A204.1 (cell line): ENCODE data around the gene FBXO28.
"Not testable (repeated sequence)": the region's sequence is repeated elsewhere in the genome, so short reads cannot be mapped to it uniquely, and the experiment has no call there.

ENCODE experiments used
- FAIRE-seq: peaks from 2 replicates; lab custom pipeline; 2012; peaks lifted over from hg19 to GRCh38; lab: Jason Lieb, UNC

Gene FBXO28

GRCh38 chr1:224113918-224114786 lies at the start of gene FBXO28:
FBXO28 (plus strand) TSS chr1:224114111; CDS start chr1:224114130, 19 bp downstream.
- FAIRE-seq: peak; percentile 72

DNA sequence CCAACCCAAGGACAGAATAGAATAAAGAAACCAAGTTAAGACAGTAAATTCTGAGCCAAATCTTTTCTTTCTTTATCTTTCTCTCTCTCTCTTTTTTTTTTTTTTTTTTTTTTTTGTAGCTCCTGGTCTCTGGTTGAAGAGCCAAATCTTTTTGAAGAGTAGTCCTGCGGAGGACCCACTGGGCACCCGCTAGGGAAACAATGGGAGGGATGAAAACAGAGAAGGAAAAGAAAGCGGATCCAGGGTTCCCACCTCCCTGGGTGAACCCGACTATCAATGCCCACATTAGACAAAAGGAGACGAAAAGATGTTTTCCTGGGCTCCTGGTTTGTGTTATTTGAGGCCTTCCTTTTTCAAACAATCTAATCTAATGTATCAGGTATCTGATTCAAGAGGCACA lies 49.8 kb upstream of the FBXO28 start:
- no peak for FAIRE-seq

DNA sequence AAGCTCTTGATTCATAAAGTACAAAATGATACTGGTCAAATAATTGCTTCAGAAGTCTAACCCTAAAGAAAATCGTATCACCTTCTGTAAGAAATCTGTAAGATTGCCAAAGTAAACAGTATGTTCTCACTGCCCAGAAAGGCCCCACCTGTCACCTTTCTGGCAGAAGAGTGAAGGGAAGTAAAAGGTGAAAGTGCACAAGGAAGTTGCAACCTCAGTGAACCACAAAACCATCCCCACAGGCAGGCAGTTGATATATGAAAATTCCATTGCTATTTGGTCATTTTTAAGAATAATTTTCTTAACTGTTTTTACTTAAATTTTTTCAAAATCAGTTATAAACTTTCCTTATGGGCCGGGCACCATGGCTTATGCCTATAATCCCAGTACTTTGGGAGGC lies 48.5 kb upstream of the FBXO28 start:
- FAIRE-seq: no peak

GRCh38 chr1:224067207-224067606 lies 46.7 kb upstream of the FBXO28 start:
- FAIRE-seq: no peak

DNA sequence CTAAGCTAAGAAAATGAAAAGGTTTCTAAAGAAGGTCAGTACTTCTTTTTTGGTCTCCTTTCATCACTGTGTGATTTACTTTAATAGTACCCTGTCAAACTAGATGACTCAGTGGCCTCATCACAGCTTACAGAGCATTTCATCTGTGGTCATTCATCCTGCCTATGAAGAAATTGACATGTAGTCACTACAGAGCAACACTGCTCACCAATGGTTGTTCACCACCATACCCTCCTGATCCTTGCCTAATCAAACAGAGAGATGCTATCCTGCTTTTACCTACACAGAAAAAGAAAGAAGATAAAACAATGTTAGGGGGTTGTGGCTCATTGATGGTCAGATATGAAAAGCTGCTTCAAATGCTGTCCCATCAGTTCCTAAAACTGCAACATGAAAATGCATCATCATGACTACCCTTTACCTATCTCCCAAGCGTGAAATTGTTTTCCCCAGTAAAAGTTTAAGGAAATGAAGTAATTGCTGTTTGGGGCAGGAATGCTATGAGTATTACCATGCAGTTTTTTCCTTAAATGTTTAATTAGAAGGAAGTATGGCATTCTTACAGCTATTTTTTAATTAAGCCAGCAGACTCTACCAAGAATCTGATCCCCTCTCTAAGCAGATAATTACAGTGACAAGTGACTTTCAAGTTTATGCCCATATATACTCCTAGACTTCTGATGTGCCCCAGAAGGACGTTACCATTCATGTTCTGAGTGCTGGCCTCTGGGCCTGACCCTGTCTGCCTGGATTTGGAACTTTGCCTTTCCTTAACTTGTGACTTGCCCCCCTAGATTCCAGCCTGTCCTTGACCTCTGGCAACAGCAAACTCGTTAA lies 46.1 kb upstream of the FBXO28 start:
- no peak for FAIRE-seq

DNA sequence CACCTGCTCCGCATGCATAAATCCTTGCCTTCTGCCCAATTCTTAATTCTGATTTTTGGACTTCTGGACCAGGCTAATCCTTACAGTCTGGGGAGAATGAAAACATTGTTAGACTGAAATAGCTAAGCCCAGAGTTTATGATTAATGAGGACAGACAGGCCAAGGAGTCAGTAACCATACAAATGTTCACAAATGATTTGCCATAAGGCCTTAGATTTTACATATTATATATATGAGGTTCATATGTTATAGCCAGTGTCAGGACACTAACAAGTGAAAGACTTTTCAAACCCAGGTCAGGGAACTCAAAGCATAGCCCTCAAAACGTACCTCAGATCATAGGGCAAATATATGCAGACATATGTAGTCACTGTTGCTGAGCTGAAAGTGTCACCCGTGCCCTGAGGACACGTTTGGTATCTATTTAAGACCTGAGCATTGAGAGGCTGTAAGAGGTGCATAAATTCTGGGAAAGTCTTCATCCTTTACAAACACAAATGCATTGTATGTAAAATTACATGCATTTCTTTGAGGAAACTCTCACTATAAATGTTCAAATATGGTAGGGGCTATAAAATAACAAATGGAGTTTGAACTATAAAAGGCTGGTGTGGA lies 45.3 kb upstream of the FBXO28 start:
- no peak for FAIRE-seq

- FAIRE-seq: no peak
These were observed 44.8 kb upstream of the FBXO28 start for GRCh38 chr1:224069138-224069537.

- no peak for FAIRE-seq
These were observed 43.4 kb upstream of the FBXO28 start for GRCh38 chr1:224070521-224070920.

DNA sequence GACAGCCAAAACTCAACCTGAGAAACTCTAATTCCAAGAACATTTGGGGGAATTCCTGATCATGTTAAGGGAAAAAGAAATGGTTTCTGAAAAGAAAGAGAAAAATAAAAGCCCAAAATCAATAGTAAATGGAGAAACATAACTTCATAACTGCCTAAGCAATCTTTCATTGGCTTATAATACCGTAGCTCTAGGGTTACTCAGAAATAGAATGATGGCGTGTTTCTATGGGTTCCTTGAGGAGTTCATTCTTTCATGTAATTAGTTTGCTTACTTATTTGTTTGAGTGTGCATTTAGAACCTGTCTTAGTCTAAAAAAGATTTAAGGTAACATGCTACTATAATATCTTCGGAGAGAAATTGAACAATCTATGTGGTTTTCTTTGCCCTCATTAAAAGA lies 37.5 kb upstream of the FBXO28 start:
- no peak for FAIRE-seq

GRCh38 chr1:224079644-224080043 lies 34.3 kb upstream of the FBXO28 start:
- not testable (repeated sequence) for FAIRE-seq

DNA sequence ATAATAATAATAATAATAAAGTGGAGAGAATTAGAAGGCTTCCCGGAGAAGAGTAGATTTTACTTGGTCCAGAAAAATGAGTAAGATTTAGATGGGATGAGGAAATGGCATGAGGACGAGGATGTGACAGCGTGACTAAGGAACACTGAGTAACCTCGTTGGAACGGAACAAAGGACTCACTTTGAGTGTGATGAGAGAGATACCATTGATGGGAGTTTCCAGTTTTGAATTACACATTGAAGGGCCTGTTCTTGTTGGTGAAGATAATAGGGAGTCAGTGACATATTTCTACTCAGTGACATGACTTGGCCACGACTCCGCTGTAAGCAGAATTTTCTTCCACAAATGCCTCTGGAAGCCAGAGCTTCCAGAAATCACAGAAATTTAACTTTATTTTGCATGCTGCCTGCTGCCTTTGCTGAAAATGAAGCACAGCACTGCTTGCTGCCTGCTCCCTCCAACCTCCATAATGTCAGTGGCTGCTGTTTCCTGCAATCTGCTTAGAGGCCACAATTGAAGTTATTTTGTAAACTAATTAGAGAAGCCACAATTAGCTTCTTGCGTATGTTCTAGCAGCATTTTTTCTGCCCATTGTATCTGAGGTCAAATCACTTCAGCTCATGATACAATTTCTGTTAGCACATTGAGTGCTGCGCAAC lies 33.7 kb upstream of the FBXO28 start:
- no peak for FAIRE-seq

GRCh38 chr1:224081604-224082003 lies 32.3 kb upstream of the FBXO28 start:
- FAIRE-seq: no peak

DNA sequence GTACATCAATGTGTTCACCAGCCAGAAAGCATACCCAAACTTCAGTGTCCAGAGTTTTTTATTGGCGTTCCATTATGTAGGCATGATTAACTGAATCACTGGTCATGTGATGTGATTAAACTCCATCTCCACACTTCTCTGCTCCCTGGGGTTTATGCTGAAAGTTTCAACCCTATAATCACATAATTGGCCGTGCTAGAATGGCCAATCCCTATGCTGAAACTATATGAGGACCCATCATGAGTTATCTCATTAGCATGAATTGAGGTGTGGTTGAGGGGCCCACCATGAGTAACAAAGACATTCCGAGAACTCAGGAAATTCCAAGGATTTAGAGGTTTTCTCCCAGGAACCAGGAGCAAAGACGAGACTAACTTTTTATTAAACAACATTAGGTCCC lies 31.8 kb upstream of the FBXO28 start:
- no peak for FAIRE-seq

DNA sequence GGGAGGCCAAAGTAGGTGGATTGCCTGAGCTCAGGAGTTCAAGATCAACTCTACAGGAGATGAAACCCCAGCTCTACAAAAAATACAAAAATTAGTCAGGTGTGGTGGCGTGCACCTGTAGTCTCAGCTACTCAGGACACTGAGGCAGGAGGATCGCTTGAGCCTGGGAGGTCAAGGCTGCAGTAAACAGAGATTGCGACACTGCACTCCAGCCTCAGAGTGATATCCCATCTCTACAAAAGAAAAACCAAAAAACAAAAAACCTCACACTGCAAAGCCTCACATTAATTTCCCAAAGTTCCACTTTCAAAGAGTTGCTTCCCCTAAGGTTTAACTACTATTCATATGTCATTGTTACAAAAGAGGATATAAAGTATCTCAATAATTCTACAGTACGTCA lies 29.0 kb upstream of the FBXO28 start:
- FAIRE-seq: no peak

DNA sequence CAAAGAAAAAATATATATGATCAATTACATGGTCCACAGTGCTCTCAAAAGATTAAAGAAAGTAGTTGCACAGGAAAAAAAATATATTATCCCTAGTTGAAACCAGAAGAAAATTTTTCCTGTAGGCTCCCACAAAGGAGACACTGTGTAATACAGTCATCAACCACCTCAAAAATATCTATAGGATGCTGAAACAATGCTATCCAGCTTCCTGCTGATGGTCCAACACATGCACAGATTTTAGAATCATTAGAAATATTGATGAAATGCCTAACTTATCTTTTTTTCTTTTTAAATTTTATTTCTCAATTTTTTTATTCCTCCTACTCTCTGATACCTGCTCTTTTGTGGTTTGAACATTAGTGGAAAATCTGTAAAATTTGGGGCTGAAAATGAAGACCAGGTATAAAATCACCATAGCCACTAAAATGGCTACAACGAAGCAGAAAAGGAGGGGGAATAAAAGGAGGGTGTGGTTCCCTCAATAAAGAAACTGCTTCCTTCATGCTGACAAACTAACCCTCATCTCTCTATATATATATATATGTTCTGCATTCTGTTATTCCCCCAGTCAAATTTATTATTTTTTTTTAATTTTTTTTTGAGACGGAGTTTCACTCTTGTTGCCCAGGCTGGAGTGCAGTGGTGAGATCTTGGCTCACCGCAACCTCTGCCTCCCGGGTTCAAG lies 28.3 kb upstream of the FBXO28 start:
- no peak for FAIRE-seq

DNA sequence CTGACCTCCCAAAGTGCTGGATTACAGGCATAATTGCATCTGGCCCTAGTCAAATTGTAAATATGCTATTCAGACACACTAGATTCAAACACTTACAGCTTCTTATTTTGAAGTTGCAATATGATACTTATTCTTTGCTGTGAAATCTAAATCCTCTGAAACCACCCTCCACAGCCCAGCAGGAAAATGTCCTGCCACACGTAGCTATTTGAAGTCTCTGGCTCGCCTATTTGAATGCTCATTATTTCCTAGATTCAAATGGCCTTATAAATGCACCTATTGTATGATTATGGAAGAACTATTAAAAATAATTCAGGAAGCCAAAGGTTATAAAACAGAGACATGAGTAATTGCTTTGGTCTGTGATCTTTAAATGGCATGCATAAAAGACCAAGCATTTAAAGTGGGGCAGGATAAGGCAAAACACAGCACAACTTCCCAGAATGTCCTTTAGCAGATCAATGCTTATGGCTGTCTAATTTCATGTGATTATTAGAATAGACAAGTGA lies 26.6 kb upstream of the FBXO28 start:
- no peak for FAIRE-seq

DNA sequence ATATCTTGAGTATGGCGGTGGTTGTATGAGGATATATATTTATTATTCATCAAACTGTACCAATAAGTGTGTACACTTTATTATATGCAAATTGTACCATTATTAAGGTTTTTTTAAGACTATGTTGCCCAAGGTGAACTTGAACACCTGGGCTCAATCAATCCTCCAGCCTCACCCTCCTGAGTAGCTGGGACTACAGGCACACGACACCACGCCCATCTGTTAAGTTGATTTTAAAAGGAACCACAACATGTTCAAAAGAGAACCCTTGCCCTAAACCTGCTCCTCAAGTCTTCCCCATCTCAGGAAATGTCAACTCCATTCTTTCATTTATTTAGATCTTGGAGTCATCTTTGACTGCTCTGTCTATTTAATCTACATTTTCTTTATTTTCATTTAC lies 24.3 kb upstream of the FBXO28 start:
- no peak for FAIRE-seq

GRCh38 chr1:224090116-224090515 lies 23.8 kb upstream of the FBXO28 start:
- FAIRE-seq: no peak

- FAIRE-seq: no peak
These were observed 21.8 kb upstream of the FBXO28 start for GRCh38 chr1:224092111-224092510.

- FAIRE-seq: no peak
These were observed 21.3 kb upstream of the FBXO28 start for GRCh38 chr1:224092601-224093000.

- no peak for FAIRE-seq
These were observed 18.6 kb upstream of the FBXO28 start for GRCh38 chr1:224095339-224095738.

DNA sequence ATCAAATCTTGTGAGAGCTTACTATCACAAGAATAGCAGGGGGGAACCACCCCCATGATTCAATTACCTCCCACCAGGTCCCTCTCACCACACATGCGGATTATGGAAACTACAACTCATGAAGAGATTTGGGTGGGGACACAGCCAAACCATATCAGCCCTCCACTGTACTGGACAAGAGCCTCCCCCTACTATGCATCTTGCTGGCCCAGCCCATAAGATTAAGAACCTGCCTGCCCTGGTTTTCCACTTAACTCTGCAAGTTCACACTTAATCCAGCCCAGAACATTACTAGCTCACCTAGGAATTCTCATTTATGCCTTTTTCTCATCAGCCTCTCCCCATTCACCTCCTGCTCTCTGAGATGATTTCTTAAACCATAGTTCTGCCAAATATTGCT lies 18.0 kb upstream of the FBXO28 start:
- no peak for FAIRE-seq
